Measurements from ENCODE around the gene STMN1.

GRCh38 chr1:25861316-25862286, 44.6 kb downstream of the STMN1 start:
- TF ChIP-seq POLR2A (IDR thresholded peaks at IDR 0.05; ENCODE audit: low read length) (no peak), GATA1 (IDR thresholded peaks at IDR 0.05; ENCODE audit: low read depth, low read length) (no peak)
